Right lobe of liver (tissue), 6 donors: ENCODE results near the gene ERCC2. TPM values are rescaled to one million over a fixed set of nuclear protein-coding genes. Genes with fewer than 3 reads are reported as not detected.
"Not testable (repeated sequence)": the region's sequence is repeated elsewhere in the genome, so short reads cannot be mapped to it uniquely, and the experiment has no call there.

Experiments used
- ATAC-seq, 4 donors: fragments of 200-7000 bp; cut with Tn5 transposase; one replicate each; pipeline ENCODE4 v1.9.1; 2020; ENCODE audit warnings: mild to moderate bottlenecking in 4 of 4, moderate library complexity in 4 of 4
- DNase-seq, 3 donors: peaks; one replicate each; pipeline ENCODE4 v3.0.0-alpha.2; 2020
- H3K27ac ChIP-seq, 3 donors: fragments of 200-600 bp; one replicate each; pipeline ENCODE4 v1.8.0; 2022
- H3K27me3 ChIP-seq, 2 donors: fragments of 200-600 bp; one replicate each; pipeline ENCODE4 v1.8.0; 2022
- H3K36me3 ChIP-seq, 4 donors: fragments of 200-600 bp; sonication (generic) in 1 of 4; one replicate each; pipeline versions ENCODE4 v1.5.1 to v1.8.0; 2017 to 2022; ENCODE audit warnings: control low read depth in 1 of 4
- H3K4me1 ChIP-seq, 4 donors: fragments of 200-600 bp; sonication (generic) in 1 of 4; one replicate each; pipeline versions ENCODE4 v1.5.1 to v1.8.0; 2017 to 2022; ENCODE audit warnings: control low read depth in 1 of 4
- H3K4me3 ChIP-seq, 3 donors: fragments of 200-600 bp; one replicate each; pipeline ENCODE4 v1.8.0; 2022
- H3K9me3 ChIP-seq, 4 donors: fragments of 200-600 bp; sonication (generic) in 1 of 4; one replicate each; pipeline versions ENCODE4 v1.5.1 to v1.8.0; 2017 to 2022; ENCODE audit warnings: control low read depth in 1 of 4
- POLR2A ChIP-seq: fragments of 450-650 bp; IDR thresholded peaks from one replicate; pipeline ENCODE4 v1.6.1; 2017; ENCODE audit warnings: antibody characterized with exemption, mild to moderate bottlenecking
- WGBS: methylation state at CpG from one replicate; pipeline ENCODE4 v1.1.6; 2018; ENCODE audit warnings: low coverage, low lambda C conversion rate; ENCODE audit not compliant: insufficient coverage; ENCODE audit errors: missing lambda C conversion rate; 5-methylcytosine and 5-hydroxymethylcytosine counted together
- intact Hi-C, 2 donors: fragments of 100-400 bp; cut with DNase I; formaldehyde crosslinking; loops; one replicate each; pipeline versions ENCODE4 v1.11.2 to v1.14.1; 2022
- total RNA-seq, 6 experiments: library from RNA; depleted of rRNA in 2 of 6; stranded (reverse); fragments of >200 nt in 2 of 6; fragmentation: NEBNext Ultra II Directional in 3 of 6; extraction: Animal tissue kit (Norgen Biotek cat#: 25700) in 3 of 6; gene quantifications; one replicate each; pipeline versions ENCODE4 v1.1.0 to v1.2.4, GENCODE V29; 2016 to 2023
- TF ChIP-seq, protein P1 (sequence below), 4 donors: fragments of 200-600 bp in 3 of 4; fragments of 450-650 bp in 1 of 4; IDR thresholded peaks; one replicate each; pipeline versions ENCODE4 v1.5.1 to v1.8.0; 2016 to 2022; ENCODE audit warnings: antibody characterized with exemption in 4 of 4, mild to moderate bottlenecking in 2 of 4
- donor health status: DM: no; HTN: yes; CAD: no.
- donor health status: DM: no; HTN: no; CAD: no.
- donor health status: DM: no; HTN: no; CAD: no.
- donor health status: DM: no; HTN: yes; CAD: no.
- donor health status: DM: no; HTN: yes; CAD: no.

Gene ERCC2
- total RNA-seq, 6 experiments from 2014 or later, result 9.8 to 13.7 (median 11.3) TPM

DNA sequence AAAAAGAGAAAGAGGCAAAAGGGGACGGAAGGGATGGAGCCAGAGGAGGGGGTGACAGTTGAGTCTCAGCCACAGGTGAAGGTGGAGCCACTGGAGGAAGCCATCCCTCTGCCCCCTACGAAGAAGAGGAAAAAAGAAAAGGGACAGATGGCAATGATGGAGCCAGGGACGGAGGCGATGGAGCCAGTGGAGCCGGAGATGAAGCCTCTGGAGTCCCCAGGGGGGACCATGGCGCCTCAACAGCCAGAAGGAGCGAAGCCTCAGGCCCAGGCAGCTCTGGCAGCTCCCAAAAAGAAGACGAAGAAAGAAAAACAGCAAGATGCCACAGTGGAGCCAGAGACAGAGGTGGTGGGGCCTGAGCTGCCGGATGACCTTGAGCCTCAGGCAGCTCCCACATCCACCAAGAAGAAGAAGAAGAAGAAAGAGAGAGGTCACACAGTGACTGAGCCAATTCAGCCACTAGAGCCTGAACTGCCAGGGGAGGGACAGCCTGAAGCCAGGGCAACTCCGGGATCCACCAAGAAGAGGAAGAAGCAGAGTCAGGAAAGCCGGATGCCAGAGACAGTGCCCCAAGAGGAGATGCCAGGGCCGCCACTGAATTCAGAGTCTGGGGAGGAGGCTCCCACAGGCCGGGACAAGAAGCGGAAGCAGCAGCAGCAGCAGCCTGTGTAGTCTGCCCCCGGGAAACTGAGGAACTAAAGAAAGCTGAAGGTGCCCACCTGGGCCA, 38.6 kb upstream of the ERCC2 start:
- WGBS, result 92% methylated on average over 4 of the region's 15 CpGs
- H3K4me3 ChIP-seq, result no peak overlapping the region
- H3K4me1 ChIP-seq, result peaks cover 0 to 12% (median 5%) of the 10 kb centered on the region in 4 donors
- peaks cover 0 to 14% (median 0%) of the 10 kb centered on the region in 4 donors for H3K36me3 ChIP-seq
- no peak for DNase-seq
- intact Hi-C loops, result no loop called here
- no peak for ATAC-seq
- no peaks in the 10 kb centered on the region for H3K27me3 ChIP-seq
- no peak for TF ChIP-seq POLR2A
- TF ChIP-seq, protein P1, sequence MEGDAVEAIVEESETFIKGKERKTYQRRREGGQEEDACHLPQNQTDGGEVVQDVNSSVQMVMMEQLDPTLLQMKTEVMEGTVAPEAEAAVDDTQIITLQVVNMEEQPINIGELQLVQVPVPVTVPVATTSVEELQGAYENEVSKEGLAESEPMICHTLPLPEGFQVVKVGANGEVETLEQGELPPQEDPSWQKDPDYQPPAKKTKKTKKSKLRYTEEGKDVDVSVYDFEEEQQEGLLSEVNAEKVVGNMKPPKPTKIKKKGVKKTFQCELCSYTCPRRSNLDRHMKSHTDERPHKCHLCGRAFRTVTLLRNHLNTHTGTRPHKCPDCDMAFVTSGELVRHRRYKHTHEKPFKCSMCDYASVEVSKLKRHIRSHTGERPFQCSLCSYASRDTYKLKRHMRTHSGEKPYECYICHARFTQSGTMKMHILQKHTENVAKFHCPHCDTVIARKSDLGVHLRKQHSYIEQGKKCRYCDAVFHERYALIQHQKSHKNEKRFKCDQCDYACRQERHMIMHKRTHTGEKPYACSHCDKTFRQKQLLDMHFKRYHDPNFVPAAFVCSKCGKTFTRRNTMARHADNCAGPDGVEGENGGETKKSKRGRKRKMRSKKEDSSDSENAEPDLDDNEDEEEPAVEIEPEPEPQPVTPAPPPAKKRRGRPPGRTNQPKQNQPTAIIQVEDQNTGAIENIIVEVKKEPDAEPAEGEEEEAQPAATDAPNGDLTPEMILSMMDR (IDR thresholded peaks at IDR 0.05), result no peak
- no peaks in the 10 kb centered on the region for H3K9me3 ChIP-seq
- H3K27ac ChIP-seq, result no peak overlapping the region

- Histone ChIP-seq H3K9me3 (no peaks in the 10 kb centered on the region), H3K4me3 (no peak overlapping the region), H3K36me3 (peaks cover 0 to 5% (median 0%) of the 10 kb centered on the region in 4 donors), H3K27me3 (no peaks in the 10 kb centered on the region), H3K4me1 (peaks cover 0 to 13% (median 6%) of the 10 kb centered on the region in 4 donors), H3K27ac (no peak overlapping the region)
- TF ChIP-seq, protein P1 (IDR thresholded peaks at IDR 0.05), result no peak
- TF ChIP-seq POLR2A, result no peak
- no peak for ATAC-seq
- intact Hi-C loops, result no loop called here
- WGBS, result 80% methylated on average over 2 of the region's 8 CpGs
- no peak for DNase-seq
Observed at GRCh38 chr19:45408121-45408520, 37.7 kb upstream of the ERCC2 start.

- H3K4me3 ChIP-seq, intact Hi-C loops, ATAC-seq, DNase-seq, H3K9me3 ChIP-seq, H3K27ac ChIP-seq, H3K27me3 ChIP-seq, H3K36me3 ChIP-seq: not testable (repeated sequence)
- peaks cover 0 to 13% (median 6%) of the 10 kb centered on the region in 4 donors for H3K4me1 ChIP-seq
- 72% methylated on average over 5 of the region's 5 CpGs for WGBS
Observed at GRCh38 chr19:45407585-45407984, 37.2 kb upstream of the ERCC2 start.

DNA sequence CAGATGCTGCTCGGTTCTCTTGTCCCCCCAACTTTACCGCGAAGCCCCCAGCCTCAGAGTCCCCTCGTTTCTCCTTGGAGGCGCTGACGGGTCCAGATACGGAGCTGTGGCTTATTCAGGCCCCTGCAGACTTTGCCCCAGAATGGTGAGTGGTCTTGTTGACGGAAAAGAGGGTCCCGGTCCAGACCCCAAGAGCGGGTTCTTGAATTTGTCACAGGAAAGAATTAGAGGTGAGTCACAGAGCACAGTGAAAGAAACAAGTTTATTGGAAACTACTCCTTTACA, 36.7 kb upstream of the ERCC2 start:
- H3K9me3 ChIP-seq, result no peaks in the 10 kb centered on the region
- TF ChIP-seq POLR2A, result no peak
- TF ChIP-seq, protein P1 (IDR thresholded peaks at IDR 0.05), result no peak
- H3K4me1 ChIP-seq, result peaks cover 0 to 13% (median 6%) of the 10 kb centered on the region in 4 donors
- peak overlapping the region; percentile 66 to 87 (median 71) for H3K4me3 ChIP-seq
- ATAC-seq (no peak), DNase-seq (no peak)
- no peaks in the 10 kb centered on the region for H3K27me3 ChIP-seq
- H3K27ac ChIP-seq, result no peak overlapping the region
- intact Hi-C loops, result no loop called here
- H3K36me3 ChIP-seq, result no peaks in the 10 kb centered on the region
- 1% methylated on average over 10 of the region's 10 CpGs for WGBS

DNA sequence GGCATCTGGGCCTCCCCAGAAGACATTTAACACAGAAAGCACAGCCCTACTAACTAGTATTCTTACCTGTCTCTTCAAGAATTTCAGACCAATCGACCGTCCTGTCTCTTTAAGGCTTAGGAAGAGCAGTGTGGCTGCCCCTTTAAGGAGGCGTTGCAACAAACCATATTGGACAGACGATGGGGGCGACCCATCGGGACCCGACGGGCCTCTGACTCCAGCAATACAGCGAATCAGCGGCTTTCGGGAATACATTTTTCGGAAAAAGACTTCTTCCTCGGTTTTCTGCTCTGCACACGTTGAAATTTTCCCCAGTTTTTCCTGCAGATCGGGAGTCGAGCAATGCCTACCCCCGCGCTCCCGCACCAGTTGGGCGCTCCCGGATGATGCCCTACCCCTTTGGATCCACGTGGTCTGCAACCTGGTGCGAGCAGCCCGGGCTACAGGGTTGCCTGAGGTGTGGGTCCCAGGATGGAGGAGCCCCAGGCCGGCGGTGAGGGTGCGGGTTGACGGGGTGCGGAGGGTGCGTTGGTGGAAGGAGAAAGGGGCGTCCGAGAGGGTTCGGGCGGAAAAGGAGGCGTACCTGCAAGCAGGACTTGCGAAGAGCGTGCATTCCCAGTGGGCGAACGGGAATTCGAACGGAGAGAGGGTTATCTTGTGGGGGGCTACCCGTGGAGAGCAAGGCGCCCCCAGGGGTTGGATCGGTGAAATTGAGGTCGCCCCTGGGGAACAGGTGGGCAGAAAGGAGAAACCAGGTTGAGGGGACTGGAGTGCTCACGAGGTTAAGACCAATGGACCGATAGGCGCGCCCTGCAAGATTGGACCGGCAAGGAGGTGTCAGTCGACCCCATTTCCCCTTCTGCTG, 36.1 kb upstream of the ERCC2 start, which contains the start of gene POLR1G:
Gene POLR1G, plus strand, starts transcription at position 419 of the 865 bp plus-strand sequence. Its CDS starts 53 bp downstream, at position 472.
- TF ChIP-seq, protein P1 (IDR thresholded peaks at IDR 0.05), result peak in 1 of 4 donors; percentile 33
- peak; percentile 38 for TF ChIP-seq POLR2A
- intact Hi-C loops, result no loop called here
- peak within 1 kb of the TSS; percentile 66 to 87 (median 71) for H3K4me3 ChIP-seq
- H3K4me1 ChIP-seq, result peaks cover 0 to 13% (median 6%) of the 10 kb centered on the region in 4 donors
- ATAC-seq (peak; percentile 60 to 79 (median 72)), DNase-seq (peak; percentile 80 to 86 (median 83))
- WGBS, result 0% methylated on average over 46 of the region's 51 CpGs
- H3K36me3 ChIP-seq, result no peaks in the 10 kb centered on the region
- H3K27me3 ChIP-seq, result no peaks in the 10 kb centered on the region
- no peaks in the 10 kb centered on the region for H3K9me3 ChIP-seq
- H3K27ac ChIP-seq, result peak within 1 kb of the TSS; percentile 93 to 97 (median 96)
